ENCODE results near the gene PHF3. TPM values are rescaled to one million over a fixed set of nuclear protein-coding genes. Genes with fewer than 3 reads are reported as not detected.

Gene PHF3
- total and polyA plus RNA-seq, 7 experiments from 2014 or later = 40.0 to 141 (median 85.9) TPM

DNA sequence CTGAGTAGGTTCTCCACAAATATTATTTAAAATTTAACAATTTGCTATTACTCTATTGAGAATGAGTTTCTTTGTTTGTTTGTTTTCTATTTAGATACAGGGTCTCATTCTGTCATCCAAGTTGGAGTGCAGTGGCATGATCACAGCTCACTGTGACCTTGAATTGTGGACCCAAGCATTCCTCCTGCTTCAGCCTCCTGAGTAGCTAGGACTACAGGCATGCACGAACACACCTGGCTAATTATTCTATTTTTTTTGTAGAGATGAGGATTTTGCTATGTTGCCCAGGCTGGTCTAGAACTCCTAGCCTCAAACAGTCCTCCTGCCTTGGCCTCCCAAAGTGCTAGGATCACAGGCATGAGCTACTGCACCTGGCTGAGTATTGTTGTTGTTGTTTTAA, 122.2 kb downstream of the PHF3 start:
- Mint-ChIP-seq H3K4me1 (no peaks in the 10 kb centered on the region), H3K4me3 (no peak overlapping the region), H3K27ac (no peak overlapping the region), H3K36me3 (peaks cover 3 to 31% (median 18%) of the 10 kb centered on the region in 5 donors), H3K9me3 (peaks cover 0 to 25% (median 15%) of the 10 kb centered on the region in 11 donors), H3K27me3 (peaks cover 0 to 3% (median 0%) of the 10 kb centered on the region in 5 donors)
- intact Hi-C loops (cut with micrococcal nuclease) = no loop called here
- H3K4me1 ChIP-seq (ENCODE audit: control insufficient read depth in 2 of 2, insufficient read depth in 2 of 2, low read length in 2 of 2) = no peaks in the 10 kb centered on the region
- POLR2A ChIA-PET = no interaction called here
- H3K27ac ChIP-seq (ENCODE audit: low read depth, low read length) = no peak overlapping the region
- H3K4me3 ChIP-seq (ENCODE audit: low read length) = no peak overlapping the region
- DNase-seq (no peak), ATAC-seq (no peak)
- no peaks in the 10 kb centered on the region for H3K27me3 ChIP-seq (ENCODE audit: control insufficient read depth in 2 of 2, insufficient read depth in 2 of 2, low read length in 2 of 2)
- H3K9me3 ChIP-seq (ENCODE audit: control insufficient read depth in 2 of 3, low read length in 3 of 3) = no peaks in the 10 kb centered on the region
- H3K36me3 ChIP-seq (ENCODE audit: control insufficient read depth in 2 of 3, insufficient read depth in 3 of 3, low read length in 3 of 3) = no peaks in the 10 kb centered on the region
- CTCF ChIA-PET = no interaction called here

DNA sequence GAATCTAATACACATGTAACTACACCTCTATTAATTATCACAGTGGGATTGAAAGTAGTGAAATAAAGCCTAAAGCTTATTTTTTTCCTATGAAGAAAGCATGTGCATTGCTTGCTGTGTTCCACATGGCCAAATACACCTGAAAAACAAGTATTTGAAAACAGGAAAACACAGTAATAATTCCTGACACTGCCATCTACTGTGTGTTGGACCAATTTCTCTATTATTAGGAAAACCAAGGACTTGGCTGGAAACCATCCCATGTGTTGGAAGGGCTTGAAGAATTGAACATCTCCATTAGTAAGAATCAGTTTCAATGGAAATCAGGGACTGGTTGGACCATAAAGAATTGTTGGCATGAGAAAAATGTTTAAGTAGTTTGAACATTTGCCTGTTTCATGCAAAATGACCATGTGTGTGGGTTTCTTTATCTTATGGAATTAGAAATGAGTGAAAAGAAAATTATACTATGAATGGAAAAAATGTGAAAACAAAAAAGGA, 124.1 kb downstream of the PHF3 start:
- POLR2A ChIA-PET = no interaction called here
- ATAC-seq (no peak), DNase-seq (no peak)
- Mint-ChIP-seq H3K27me3 (peaks cover 0 to 3% (median 0%) of the 10 kb centered on the region in 5 donors), H3K27ac (no peak overlapping the region), H3K36me3 (peaks cover 3 to 23% (median 18%) of the 10 kb centered on the region in 5 donors), H3K9me3 (peaks cover 0 to 24% (median 14%) of the 10 kb centered on the region in 11 donors), H3K4me3 (no peak overlapping the region), H3K4me1 (no peaks in the 10 kb centered on the region)
- H3K27ac ChIP-seq (ENCODE audit: low read depth, low read length) = no peak overlapping the region
- H3K4me3 ChIP-seq (ENCODE audit: low read length) = no peak overlapping the region
- H3K36me3 ChIP-seq (ENCODE audit: control insufficient read depth in 2 of 3, insufficient read depth in 3 of 3, low read length in 3 of 3) = no peaks in the 10 kb centered on the region
- no peaks in the 10 kb centered on the region for H3K4me1 ChIP-seq (ENCODE audit: control insufficient read depth in 2 of 2, insufficient read depth in 2 of 2, low read length in 2 of 2)
- H3K9me3 ChIP-seq (ENCODE audit: control insufficient read depth in 2 of 3, low read length in 3 of 3) = no peaks in the 10 kb centered on the region
- H3K27me3 ChIP-seq (ENCODE audit: control insufficient read depth in 2 of 2, insufficient read depth in 2 of 2, low read length in 2 of 2) = no peaks in the 10 kb centered on the region
- CTCF ChIA-PET = interaction anchor here (2.2 kb wide), 1 partner anchor 162 kb away, joined by 9 read pairs; no protein-coding TSS in a partner anchor
- intact Hi-C loops (cut with micrococcal nuclease) = loop anchor here in 1 of 2 donors (10.0 kb wide), 1 partner anchor 695 kb away; no protein-coding TSS in a partner anchor

DNA sequence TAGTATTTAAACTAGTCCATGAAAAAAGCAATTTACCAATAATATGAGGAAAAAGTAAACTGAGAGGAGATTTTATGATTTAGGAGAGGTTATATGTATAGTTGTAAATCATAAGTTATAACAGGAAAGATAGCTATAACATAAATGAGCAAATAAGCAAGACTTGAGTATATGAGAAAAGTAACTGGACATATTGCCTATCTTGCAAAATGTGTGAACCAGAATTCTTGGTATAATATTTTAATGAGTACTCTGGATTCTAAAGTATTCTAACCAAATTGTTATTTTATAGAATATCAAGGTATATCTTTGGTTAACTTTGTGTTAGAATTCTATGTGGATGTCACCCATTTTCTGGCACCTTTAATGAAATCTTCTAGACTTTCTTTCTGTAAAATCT, 124.6 kb downstream of the PHF3 start:
- Histone ChIP-seq H3K4me3 (ENCODE audit: low read length) (no peak overlapping the region), H3K27ac (ENCODE audit: low read depth, low read length) (no peak overlapping the region), H3K27me3 (ENCODE audit: control insufficient read depth in 2 of 2, insufficient read depth in 2 of 2, low read length in 2 of 2) (no peaks in the 10 kb centered on the region), H3K36me3 (ENCODE audit: control insufficient read depth in 2 of 3, insufficient read depth in 3 of 3, low read length in 3 of 3) (no peaks in the 10 kb centered on the region), H3K4me1 (ENCODE audit: control insufficient read depth in 2 of 2, insufficient read depth in 2 of 2, low read length in 2 of 2) (no peaks in the 10 kb centered on the region), H3K9me3 (ENCODE audit: control insufficient read depth in 2 of 3, low read length in 3 of 3) (no peaks in the 10 kb centered on the region)
- no peak overlapping the region for H3K27ac Mint-ChIP-seq
- peaks cover 0 to 3% (median 0%) of the 10 kb centered on the region in 5 donors for H3K27me3 Mint-ChIP-seq
- H3K4me3 Mint-ChIP-seq = no peak overlapping the region
- CTCF ChIA-PET = interaction anchor here (2.2 kb wide), 1 partner anchor 162 kb away, joined by 9 read pairs; no protein-coding TSS in a partner anchor
- intact Hi-C loops (cut with micrococcal nuclease) = loop anchor here in 1 of 2 donors (10.0 kb wide), 1 partner anchor 695 kb away; no protein-coding TSS in a partner anchor
- H3K4me1 Mint-ChIP-seq = no peaks in the 10 kb centered on the region
- no peak for ATAC-seq
- no peak for DNase-seq
- POLR2A ChIA-PET = interaction anchor here (0.6 kb wide), 1 partner anchor 12 kb away, joined by 4 read pairs; no protein-coding TSS in a partner anchor
- peaks cover 0 to 24% (median 12%) of the 10 kb centered on the region in 11 donors for H3K9me3 Mint-ChIP-seq
- peaks cover 0 to 19% (median 18%) of the 10 kb centered on the region in 5 donors for H3K36me3 Mint-ChIP-seq

DNA sequence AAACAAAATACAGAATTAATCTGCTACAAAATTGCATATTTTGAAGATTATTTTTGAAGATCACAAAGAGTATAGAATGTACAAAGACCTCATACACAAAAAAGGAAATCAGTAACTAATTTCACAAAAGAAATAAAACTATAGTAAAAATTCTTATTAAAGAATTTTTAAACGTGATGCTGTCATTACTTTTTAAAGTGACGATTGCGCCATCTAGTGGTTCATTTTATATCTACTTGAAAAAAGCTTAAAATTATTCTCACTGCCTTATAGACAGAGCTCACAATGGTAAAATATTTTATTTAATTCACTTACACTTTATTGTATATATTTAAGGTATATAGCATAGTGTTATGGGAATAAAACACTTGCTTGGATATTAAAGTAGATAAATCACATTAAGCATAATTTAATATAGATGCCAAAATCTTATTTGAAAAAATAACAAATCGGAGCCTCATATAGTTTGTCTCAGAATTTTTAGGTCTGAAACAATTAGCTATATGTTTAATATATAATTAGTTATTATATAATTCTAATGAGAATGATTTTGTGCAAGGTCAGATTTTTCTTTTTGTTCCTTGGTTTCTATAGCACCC, 128.8 kb downstream of the PHF3 start:
- Mint-ChIP-seq H3K27me3 (peaks cover 0 to 17% (median 5%) of the 10 kb centered on the region in 5 donors), H3K4me1 (no peaks in the 10 kb centered on the region), H3K36me3 (no peaks in the 10 kb centered on the region), H3K27ac (no peak overlapping the region), H3K9me3 (peaks cover 0 to 25% (median 7%) of the 10 kb centered on the region in 11 donors), H3K4me3 (no peak overlapping the region)
- no peaks in the 10 kb centered on the region for H3K36me3 ChIP-seq (ENCODE audit: control insufficient read depth in 2 of 3, insufficient read depth in 3 of 3, low read length in 3 of 3)
- no peak overlapping the region for H3K27ac ChIP-seq (ENCODE audit: low read depth, low read length)
- intact Hi-C loops (cut with micrococcal nuclease) = loop anchor here (1.0 to 10.0 kb wide), 5 partner anchors 129 to 700 kb away; partner anchors contain the start of gene PHF3 (in 1 of the 2)
- H3K27me3 ChIP-seq (ENCODE audit: control insufficient read depth in 2 of 2, insufficient read depth in 2 of 2, low read length in 2 of 2) = no peaks in the 10 kb centered on the region
- peak in 7 of 9 donors; percentile 10 to 52 (median 49) for DNase-seq
- H3K9me3 ChIP-seq (ENCODE audit: control insufficient read depth in 2 of 3, low read length in 3 of 3) = no peaks in the 10 kb centered on the region
- ChIA-PET POLR2A (interaction anchor here (0.8 kb wide), 1 partner anchor 166 kb away, joined by 4 read pairs; no protein-coding TSS in a partner anchor), CTCF (interaction anchor here (0.6 to 2.0 kb wide), 14 partner anchors 9 to 416 kb away, joined by 3 to 61 read pairs (median 3); partner anchors contain the start of gene PHF3)
- no peak overlapping the region for H3K4me3 ChIP-seq (ENCODE audit: low read length)
- no peaks in the 10 kb centered on the region for H3K4me1 ChIP-seq (ENCODE audit: control insufficient read depth in 2 of 2, insufficient read depth in 2 of 2, low read length in 2 of 2)
- peak; percentile 50 for ATAC-seq

Other genes starting within 250 kb of the PHF3 start
- gene PTP4A1, start 63.3 kb upstream of the PHF3 start, total RNA-seq = 100 to 1,000 TPM in 2 of 5 experiments, 10 to 100 TPM in 3; 26.4 to 165 (median 73.8) TPM
- gene PTP4A1, start 63.3 kb upstream of the PHF3 start, polyA plus RNA-seq = 10 to 100 TPM; 37.9 to 47.5 TPM

All from naive thymus-derived CD4-positive, alpha-beta T cell (primary cell).